Right atrium auricular region (tissue), 2 donors: ENCODE results near the gene CBX7. TPM values are rescaled to one million over a fixed set of nuclear protein-coding genes. Genes with fewer than 3 reads are reported as not detected.

Experiments
- DNase-seq: peaks from one replicate; pipeline ENCODE4 v3.0.0-alpha.2; 2019; ENCODE audit warnings: low spot score
- H3K27ac ChIP-seq, 2 donors: fragments of 200-600 bp; sonication (generic); 1 replicate in 1 of 2; 2 replicates in 1 of 2; pipeline ENCODE4 v1.5.1; 2016 to 2019
- H3K27me3 ChIP-seq, 2 donors: fragments of 200-600 bp; sonication (generic); one replicate each; pipeline versions ENCODE4 v1.5.1 to v1.6.0; 2017 to 2019
- H3K36me3 ChIP-seq: fragments of 200-600 bp; sonication (generic); one replicate; pipeline ENCODE4 v1.5.1; 2016
- H3K4me1 ChIP-seq, 2 donors: fragments of 200-600 bp; sonication (generic); one replicate each; pipeline versions ENCODE4 v1.5.1 to v1.6.0; 2017 to 2019
- H3K4me3 ChIP-seq, 2 donors: fragments of 200-600 bp; sonication (generic); 1 replicate in 1 of 2; 2 replicates in 1 of 2; pipeline ENCODE4 v1.5.1; 2017 to 2019; ENCODE audit warnings: mild to moderate bottlenecking in 1 of 2, moderate library complexity in 1 of 2
- H3K9me3 ChIP-seq, 2 donors: fragments of 200-600 bp; sonication (generic); one replicate each; pipeline ENCODE4 v1.5.1; 2019
- total RNA-seq, 2 donors: library from RNA; depleted of rRNA; stranded (reverse); fragments of >200 nt; gene quantifications; one replicate each; pipeline ENCODE4 v1.1.0, GENCODE V29; 2016
- TF ChIP-seq, protein P1 (sequence below), 2 donors: fragments of 200-600 bp; sonication (generic); IDR thresholded peaks; one replicate each; pipeline ENCODE4 v1.5.1; 2019; ENCODE audit warnings: antibody characterized with exemption in 2 of 2

Gene CBX7
- total RNA-seq, 2 donors from 2014 or later: 62.0 to 111 TPM

DNA sequence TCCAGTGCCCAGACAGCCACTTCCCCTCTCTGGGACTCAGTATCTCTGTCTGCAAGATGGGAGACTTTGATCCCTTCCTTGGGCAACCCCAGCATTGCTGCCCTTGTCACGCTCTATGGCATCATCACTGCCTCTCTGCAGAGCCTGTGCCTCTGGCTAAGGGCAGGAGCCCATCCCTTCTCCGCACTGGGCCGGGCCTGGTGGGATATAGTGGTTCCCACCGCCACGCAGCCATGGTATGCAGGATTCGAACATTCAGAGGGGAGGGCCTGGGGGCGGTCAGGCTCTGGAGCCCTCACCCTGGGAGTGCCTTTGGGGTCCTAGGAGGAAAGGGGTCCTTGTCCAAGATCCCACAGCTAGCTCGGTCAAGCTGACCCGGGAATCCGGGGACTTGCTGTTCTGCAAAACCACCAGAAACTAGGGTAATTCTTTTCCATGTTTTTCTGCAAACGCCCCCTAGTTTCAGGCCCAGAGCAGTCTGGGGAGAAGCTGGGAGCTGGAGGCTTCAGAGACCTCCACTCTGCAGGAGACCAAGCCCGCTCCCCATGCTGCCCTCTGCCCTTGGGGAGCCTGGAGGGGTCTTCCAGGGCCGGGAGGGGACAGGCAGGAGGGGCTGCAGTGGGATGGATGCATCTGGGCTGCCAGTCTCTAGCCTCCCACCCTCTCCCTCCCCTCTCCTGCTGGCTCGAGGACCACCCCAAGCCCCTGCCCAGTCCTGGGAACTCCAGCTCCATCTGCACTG, 24.4 kb upstream of the CBX7 start:
- Histone ChIP-seq H3K27me3 (no peaks in the 10 kb centered on the region), H3K27ac (peak overlapping the region; percentile 77 to 83), H3K9me3 (no peaks in the 10 kb centered on the region), H3K4me1 (peaks cover 0 to 76% of the 10 kb centered on the region in 2 donors), H3K36me3 (no peaks in the 10 kb centered on the region), H3K4me3 (no peak overlapping the region)
- TF ChIP-seq, protein P1, sequence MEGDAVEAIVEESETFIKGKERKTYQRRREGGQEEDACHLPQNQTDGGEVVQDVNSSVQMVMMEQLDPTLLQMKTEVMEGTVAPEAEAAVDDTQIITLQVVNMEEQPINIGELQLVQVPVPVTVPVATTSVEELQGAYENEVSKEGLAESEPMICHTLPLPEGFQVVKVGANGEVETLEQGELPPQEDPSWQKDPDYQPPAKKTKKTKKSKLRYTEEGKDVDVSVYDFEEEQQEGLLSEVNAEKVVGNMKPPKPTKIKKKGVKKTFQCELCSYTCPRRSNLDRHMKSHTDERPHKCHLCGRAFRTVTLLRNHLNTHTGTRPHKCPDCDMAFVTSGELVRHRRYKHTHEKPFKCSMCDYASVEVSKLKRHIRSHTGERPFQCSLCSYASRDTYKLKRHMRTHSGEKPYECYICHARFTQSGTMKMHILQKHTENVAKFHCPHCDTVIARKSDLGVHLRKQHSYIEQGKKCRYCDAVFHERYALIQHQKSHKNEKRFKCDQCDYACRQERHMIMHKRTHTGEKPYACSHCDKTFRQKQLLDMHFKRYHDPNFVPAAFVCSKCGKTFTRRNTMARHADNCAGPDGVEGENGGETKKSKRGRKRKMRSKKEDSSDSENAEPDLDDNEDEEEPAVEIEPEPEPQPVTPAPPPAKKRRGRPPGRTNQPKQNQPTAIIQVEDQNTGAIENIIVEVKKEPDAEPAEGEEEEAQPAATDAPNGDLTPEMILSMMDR (IDR thresholded peaks at IDR 0.05): no peak
- no peak for DNase-seq

DNA sequence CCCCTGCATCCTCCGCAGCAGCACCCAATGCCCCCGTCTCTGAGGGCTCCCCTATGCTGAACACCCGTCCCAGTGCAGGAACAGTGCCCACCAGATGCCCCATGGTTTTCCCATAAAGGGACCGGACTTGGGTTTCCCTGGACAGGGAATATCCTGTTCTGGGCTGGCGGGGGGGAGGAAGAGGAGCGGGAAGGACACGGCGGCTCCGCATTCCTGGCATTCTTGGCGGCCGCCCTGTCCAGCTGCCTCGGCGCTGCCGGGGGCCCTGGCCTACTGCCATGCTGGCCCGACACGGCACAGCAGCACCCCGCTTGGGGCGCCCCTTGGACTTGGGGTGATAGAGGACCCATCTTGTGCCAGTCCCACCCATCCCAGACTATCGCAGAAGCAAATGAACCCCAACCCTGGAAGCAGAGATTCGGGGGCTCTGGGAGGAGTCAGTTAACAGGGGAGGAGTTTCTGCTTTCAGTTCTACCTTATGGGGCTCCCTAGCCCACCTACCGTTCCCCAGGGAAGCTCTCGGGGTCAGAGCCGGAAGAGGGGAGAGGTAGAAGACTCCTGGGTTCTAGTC, 23.7 kb upstream of the CBX7 start:
- H3K9me3 ChIP-seq: no peaks in the 10 kb centered on the region
- peak overlapping the region; percentile 77 to 83 for H3K27ac ChIP-seq
- H3K4me3 ChIP-seq: peak overlapping the region in 1 of 2 donors; percentile 19
- DNase-seq: no peak
- no peaks in the 10 kb centered on the region for H3K36me3 ChIP-seq
- TF ChIP-seq, protein P1 (IDR thresholded peaks at IDR 0.05): no peak
- no peaks in the 10 kb centered on the region for H3K27me3 ChIP-seq
- H3K4me1 ChIP-seq: peaks cover 0 to 82% of the 10 kb centered on the region in 2 donors

DNA sequence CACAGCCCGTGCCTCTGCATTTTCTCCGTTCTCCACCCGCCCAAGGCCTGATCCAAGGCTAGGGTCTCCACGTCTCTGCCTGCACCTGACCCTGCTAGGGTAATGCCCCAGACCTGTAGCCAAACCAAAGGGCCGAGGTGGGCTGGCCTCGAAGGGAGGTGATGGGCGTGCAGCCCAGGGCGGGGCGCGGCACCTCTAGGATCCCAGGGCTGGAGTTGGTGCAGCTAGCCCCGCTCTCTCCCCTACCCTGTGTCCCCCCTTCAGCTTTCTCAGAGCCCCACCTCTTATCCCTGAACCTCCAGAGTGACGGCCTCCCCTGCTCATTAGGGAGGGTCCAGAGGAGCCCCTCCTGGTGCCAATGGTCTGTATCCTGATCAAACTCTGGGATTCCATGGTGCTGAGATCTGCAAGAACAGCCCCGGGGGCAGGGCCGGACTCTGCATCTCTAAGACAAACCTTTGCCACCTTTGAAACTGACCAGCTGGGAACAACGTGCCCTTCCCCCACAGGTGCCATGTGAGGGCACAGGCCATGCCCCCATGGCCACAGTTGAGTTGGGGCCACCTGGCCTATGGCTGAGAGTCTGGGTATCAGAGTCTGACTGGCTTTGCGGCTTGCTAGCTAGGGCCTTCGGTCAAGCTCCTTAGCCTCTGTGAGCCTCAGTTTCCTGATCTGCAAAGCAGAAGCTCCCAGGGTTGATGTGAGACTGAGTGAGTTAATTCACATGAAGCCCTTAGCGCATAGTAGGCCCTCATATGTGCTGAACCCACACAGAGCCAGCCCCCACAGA, 23.1 kb upstream of the CBX7 start:
- Histone ChIP-seq H3K36me3 (no peaks in the 10 kb centered on the region), H3K4me1 (peaks cover 0 to 89% of the 10 kb centered on the region in 2 donors), H3K9me3 (no peaks in the 10 kb centered on the region), H3K27ac (peak overlapping the region; percentile 77 to 83), H3K27me3 (no peaks in the 10 kb centered on the region), H3K4me3 (no peak overlapping the region)
- TF ChIP-seq, protein P1 (IDR thresholded peaks at IDR 0.05): no peak
- no peak for DNase-seq

DNA sequence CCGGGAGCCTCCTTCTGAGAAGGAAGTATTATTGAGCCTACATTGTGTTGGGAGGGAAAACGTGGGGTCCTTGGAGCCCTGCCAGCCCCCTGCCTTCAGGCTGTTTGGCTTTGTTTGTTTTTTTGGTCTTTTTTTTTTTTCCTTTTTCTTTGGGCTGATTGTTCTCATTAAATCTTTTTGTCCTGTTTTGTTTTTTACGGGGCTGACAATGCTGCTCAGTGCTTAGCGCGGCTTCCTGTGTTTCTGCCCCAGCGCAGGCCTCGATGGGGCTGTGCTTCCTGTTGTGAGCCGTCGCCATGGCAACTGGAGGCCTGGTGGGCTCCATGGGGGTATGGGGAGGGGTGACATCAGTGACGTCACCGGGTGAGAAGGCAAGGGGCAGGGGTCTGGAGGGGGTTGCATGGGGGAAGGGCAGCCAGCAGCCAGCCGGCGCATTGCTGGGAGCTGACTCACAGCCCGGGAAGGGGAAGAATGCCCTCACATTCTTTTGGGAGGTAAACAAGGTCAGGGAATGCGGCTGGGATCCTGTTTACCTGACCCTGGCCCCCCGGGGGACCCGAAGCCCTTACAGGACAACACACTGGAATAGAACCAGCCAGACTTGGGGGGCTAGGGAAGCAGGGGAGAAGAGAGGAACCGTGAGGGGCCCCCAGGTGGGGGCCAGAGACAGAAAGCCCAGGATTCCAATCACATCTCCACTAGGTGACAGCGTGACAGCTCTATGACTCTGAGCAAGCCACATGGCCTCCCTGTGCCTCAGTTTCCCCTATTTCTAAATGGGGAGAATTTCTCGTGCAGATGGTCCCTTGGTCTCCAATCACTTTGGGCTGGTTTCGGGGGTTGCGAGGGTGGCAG, 22.2 kb upstream of the CBX7 start:
- Histone ChIP-seq H3K4me3 (no peak overlapping the region), H3K4me1 (peaks cover 0 to 87% of the 10 kb centered on the region in 2 donors), H3K9me3 (no peaks in the 10 kb centered on the region), H3K27me3 (no peaks in the 10 kb centered on the region), H3K27ac (peak overlapping the region; percentile 77 to 83), H3K36me3 (no peaks in the 10 kb centered on the region)
- DNase-seq: peak; percentile 89
- TF ChIP-seq, protein P1 (IDR thresholded peaks at IDR 0.05): no peak

DNA sequence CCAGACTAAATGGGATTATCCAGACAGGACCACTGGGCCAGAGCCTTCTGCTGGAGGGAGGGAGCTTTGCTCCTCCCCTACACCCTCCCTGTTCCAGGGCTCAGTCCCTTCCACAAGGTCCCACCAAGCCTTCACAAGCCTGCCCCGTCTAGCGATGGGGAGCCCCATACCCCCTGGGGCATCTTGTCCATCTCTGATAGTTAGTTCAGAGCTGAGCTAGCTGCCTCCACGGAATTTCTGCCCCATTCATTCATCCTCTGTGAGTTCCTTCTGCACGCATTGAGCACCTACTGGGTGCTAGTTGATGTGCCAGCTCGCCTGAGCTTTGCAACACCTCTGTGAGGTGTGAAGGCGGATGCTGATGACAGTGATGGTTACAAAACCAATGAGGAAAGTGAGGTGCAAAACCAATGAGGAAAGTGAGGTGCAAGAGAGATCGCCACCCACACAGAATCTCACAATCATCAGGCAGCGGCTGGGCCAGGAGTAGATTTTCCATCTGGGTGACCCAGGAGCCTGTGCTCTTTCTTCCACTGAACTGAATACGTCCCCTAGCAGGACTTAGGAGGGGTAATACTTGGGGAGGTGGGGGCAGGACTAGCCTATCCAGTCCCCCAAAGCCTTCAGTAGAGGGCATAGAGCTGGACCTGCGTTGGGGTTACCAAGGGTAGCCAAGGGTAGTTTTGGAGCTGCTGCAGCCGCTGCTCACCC, 21.5 kb upstream of the CBX7 start:
- Histone ChIP-seq H3K4me3 (no peak overlapping the region), H3K36me3 (no peaks in the 10 kb centered on the region), H3K27me3 (no peaks in the 10 kb centered on the region), H3K9me3 (no peaks in the 10 kb centered on the region), H3K4me1 (peaks cover 0 to 79% of the 10 kb centered on the region in 2 donors), H3K27ac (peak overlapping the region; percentile 77 to 83)
- DNase-seq: no peak
- TF ChIP-seq, protein P1 (IDR thresholded peaks at IDR 0.05): no peak
